Lower leg skin (tissue), 3 donors: ENCODE measurements around the gene MPHOSPH10.

Experiments
- CTCF ChIP-seq, 3 donors: fragments of 450-650 bp; IDR thresholded peaks; one replicate each; pipeline ENCODE4 v1.5.1; 2016; ENCODE audit warnings: antibody characterized with exemption in 3 of 3, mild to moderate bottlenecking in 3 of 3, moderate library complexity in 2 of 3
- POLR2A ChIP-seq, 2 donors: fragments of 450-650 bp; IDR thresholded peaks; one replicate each; pipeline ENCODE4 v1.6.1; 2016 to 2017; ENCODE audit warnings: antibody characterized with exemption in 2 of 2, mild to moderate bottlenecking in 1 of 2, moderate library complexity in 1 of 2

DNA sequence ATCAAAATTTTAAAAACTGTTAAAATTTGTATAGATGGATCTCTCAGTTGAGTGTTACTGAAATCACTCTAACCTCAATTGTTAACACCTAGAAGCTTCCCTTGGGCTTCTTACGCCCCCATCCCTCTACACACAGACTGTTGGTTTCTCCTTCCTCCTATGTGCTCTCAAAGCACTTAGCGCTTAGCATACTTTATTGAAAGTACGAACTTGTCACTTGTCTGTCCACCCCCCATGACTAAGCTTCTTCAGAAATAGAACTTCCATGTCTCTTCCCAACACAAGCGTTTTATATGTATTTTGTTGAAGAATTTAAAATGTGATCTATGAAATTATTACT lies 441 bp downstream of the MPHOSPH10 start:
- TF ChIP-seq CTCF (IDR thresholded peaks at IDR 0.05) (no peak), POLR2A (IDR thresholded peaks at IDR 0.05) (no peak)
